Caco-2 (cell line): ENCODE results near the gene PSMG2. TPM values are rescaled to one million over a fixed set of nuclear protein-coding genes. Genes with fewer than 3 reads are reported as not detected.
A peak's percentile ranks its signal among the peaks of the same experiment; 100 is the strongest.

ENCODE experiments used
- BruUV-seq: library from RNA; stranded (reverse); fragments of 400-500 nt; replicated peaks from 2 replicates; lab custom pipeline; 2021; lab: Mats Ljungman, UMichigan
- CTCF ChIA-PET: fragments of 300-600 bp; sonication (Branson Sonifier 250); formaldehyde crosslinking; loops from one replicate; lab custom pipeline; 2022; ENCODE audit warnings: antibody characterized with exemption; lab: Charles Lee
- POLR2A ChIA-PET: fragments of 300-600 bp; sonication (Branson Sonifier 250); formaldehyde crosslinking; loops from one replicate; lab custom pipeline; 2022; ENCODE audit warnings: antibody characterized with exemption; lab: Charles Lee
- DNase-seq, 2 experiments: peaks; one replicate each; pipeline versions ENCODE4 v3.0.0 to v3.0.0-alpha.2; 2020 to 2022
- H3K27me3 ChIP-seq: replicated peaks from 2 replicates; pipeline ENCODE4 v1.6.0; 2011; ENCODE audit warnings: low read length; ENCODE audit not compliant: control insufficient read depth, insufficient read depth
- H3K36me3 ChIP-seq: 2 replicates; pipeline ENCODE4 v1.5.1; 2011; ENCODE audit warnings: low read length; ENCODE audit not compliant: control insufficient read depth, insufficient read depth
- H3K4me1 ChIP-seq: fragments of 250-450 bp; sonication (Bioruptor Pico); 2 replicates; pipeline ENCODE4 v1.5.1; 2020; ENCODE audit warnings: mild to moderate bottlenecking
- H3K4me3 ChIP-seq: 2 replicates; pipeline ENCODE4 v1.5.1; 2011; ENCODE audit warnings: low read depth, mild to moderate bottlenecking, control low read depth, low read length
- H3K9me3 ChIP-seq: fragments of 250-450 bp; sonication (Bioruptor Pico); 2 replicates; pipeline ENCODE4 v1.5.1; 2020; ENCODE audit warnings: mild to moderate bottlenecking, moderate library complexity
- H3K27ac Mint-ChIP-seq: one replicate; pipeline ENCODE4 v1.8.0; 2022; ENCODE audit warnings: mixed read lengths; ENCODE audit not compliant: unreplicated experiment
- H3K27me3 Mint-ChIP-seq: one replicate; pipeline ENCODE4 v1.8.0; 2022; ENCODE audit warnings: mixed read lengths; ENCODE audit not compliant: insufficient read depth, unreplicated experiment
- H3K36me3 Mint-ChIP-seq: one replicate; pipeline ENCODE4 v1.8.0; 2022; ENCODE audit warnings: mild to moderate bottlenecking, mixed read lengths; ENCODE audit not compliant: insufficient read depth, unreplicated experiment
- H3K4me1 Mint-ChIP-seq: one replicate; pipeline ENCODE4 v1.8.0; 2022; ENCODE audit warnings: low read depth, mixed read lengths; ENCODE audit not compliant: unreplicated experiment
- H3K4me3 Mint-ChIP-seq: one replicate; pipeline ENCODE4 v1.8.0; 2022; ENCODE audit warnings: mild to moderate bottlenecking, moderate library complexity, mixed read lengths; ENCODE audit not compliant: unreplicated experiment
- H3K9me3 Mint-ChIP-seq: one replicate; pipeline ENCODE4 v1.8.0; 2022; ENCODE audit warnings: mixed read lengths; ENCODE audit not compliant: unreplicated experiment
- CTCF ChIP-seq, 2 experiments: fragments of 200-600 bp in 1 of 2; IDR thresholded peaks; 1 replicate in 1 of 2; 2 replicates in 1 of 2; pipeline versions ENCODE4 v1.5.1 to v1.8.0; 2011 to 2022; ENCODE audit warnings: antibody characterized with exemption in 1 of 2, control low read depth in 1 of 2, inconsistent platforms in 1 of 2, low read depth in 1 of 2, low read length in 1 of 2, mild to moderate bottlenecking in 1 of 2, moderate library complexity in 1 of 2; ENCODE audit not compliant: insufficient read depth in 1 of 2, severe bottlenecking in 1 of 2, unreplicated experiment in 1 of 2
- intact Hi-C: fragments of 100-400 bp; cut with micrococcal nuclease; formaldehyde crosslinking; loops from one replicate; pipeline ENCODE4 v1.10.0; 2022; ENCODE audit not compliant: unreplicated experiment
- total RNA-seq: library from RNA; stranded (reverse); gene quantifications from 2 replicates; pipeline ENCODE4 v1.2.3, GENCODE V29; 2022

The PSMG2 gene
- total RNA-seq, 1 experiment from 2014 or later = 108 TPM

DNA sequence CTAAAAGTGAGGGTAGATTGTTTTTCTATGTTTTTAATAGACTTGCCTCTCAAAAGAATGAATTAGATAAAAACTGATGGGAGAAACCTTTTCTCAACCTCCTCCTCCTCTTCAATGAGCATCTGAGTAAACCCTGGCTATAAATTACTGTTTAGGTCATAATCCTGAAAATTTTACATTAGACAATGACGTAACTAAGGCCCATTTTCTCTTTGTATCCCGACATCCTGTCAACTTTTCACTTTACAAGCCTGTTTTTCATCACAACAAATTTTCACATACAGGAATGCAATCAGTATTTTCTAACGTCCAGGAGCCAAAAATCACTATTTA is 46.3 kb upstream of the PSMG2 start:
- Histone ChIP-seq H3K4me1 (peaks cover 3% of the 10 kb centered on the region; the same call in 1 of the 2 replicates), H3K4me3 (peak overlapping the region; percentile 74), H3K27me3 (no peaks in the 10 kb centered on the region), H3K9me3 (no peaks in the 10 kb centered on the region), H3K36me3 (no peaks in the 10 kb centered on the region)
- BruUV-seq = no TSS peak
- H3K4me3 Mint-ChIP-seq = peak overlapping the region; percentile 85
- ChIA-PET CTCF (no interaction called here), POLR2A (no interaction called here)
- H3K27me3 Mint-ChIP-seq = no peaks in the 10 kb centered on the region
- no peak overlapping the region for H3K27ac Mint-ChIP-seq
- DNase-seq = no peak
- H3K36me3 Mint-ChIP-seq = no peaks in the 10 kb centered on the region
- intact Hi-C loops = loop anchor here (5.0 to 10.0 kb wide), 3 partner anchors 114 to 249 kb away; partner anchors contain the start of gene PRELID3A
- TF ChIP-seq CTCF (IDR thresholded peaks at IDR 0.05; ENCODE audit: insufficient read depth in 1 of 2, low read depth in 1 of 2, low read length in 1 of 2, severe bottlenecking in 1 of 2, unreplicated experiment in 1 of 2) = no peak
- peaks cover 15% of the 10 kb centered on the region for H3K4me1 Mint-ChIP-seq
- no peaks in the 10 kb centered on the region for H3K9me3 Mint-ChIP-seq

DNA sequence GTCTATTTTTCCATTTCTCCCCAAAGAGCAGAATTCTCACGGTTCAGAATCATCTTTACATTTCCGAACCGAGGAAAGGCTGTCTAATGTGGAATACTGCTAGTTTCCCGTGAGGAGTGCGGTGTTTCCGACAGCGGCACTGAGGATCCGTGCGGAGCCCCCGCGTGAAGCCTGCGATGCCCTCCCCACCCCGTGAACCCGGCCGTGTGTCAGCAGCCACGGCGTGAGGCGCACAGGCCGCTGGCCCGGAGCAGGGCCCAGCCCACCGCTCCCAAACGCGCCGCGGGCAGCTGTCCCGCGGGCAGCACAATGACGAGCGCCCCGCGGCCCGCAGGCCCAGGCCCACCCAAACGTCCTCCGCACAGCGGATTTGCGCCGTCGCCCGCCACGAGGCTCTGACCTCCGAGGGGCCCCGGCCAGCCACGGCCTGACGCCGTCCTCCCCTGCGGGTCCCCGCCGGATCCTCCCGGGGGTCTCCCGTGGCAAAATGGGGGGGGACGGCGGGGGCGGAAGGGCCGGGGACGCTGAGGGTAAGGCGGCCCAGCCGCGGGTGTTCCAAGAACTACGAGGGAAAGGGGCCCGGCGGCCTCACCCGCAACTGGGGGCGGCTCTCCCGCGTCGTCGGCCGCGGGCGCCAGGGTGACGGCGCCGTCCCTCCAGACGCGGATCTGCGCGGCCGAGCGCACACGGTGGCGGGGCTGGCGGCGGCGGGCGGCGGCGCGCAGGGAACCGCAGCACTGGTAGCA is 45.7 kb upstream of the PSMG2 start:
- H3K27ac Mint-ChIP-seq = no peak overlapping the region
- peak overlapping the region; percentile 74 for H3K4me3 ChIP-seq
- no peaks in the 10 kb centered on the region for H3K27me3 Mint-ChIP-seq
- H3K4me1 ChIP-seq = peaks cover 3% of the 10 kb centered on the region; the same call in 1 of the 2 replicates
- ChIA-PET CTCF (no interaction called here), POLR2A (no interaction called here)
- peak overlapping the region; percentile 85 for H3K4me3 Mint-ChIP-seq
- H3K9me3 ChIP-seq = no peaks in the 10 kb centered on the region
- peak in 1 of 2 experiments; percentile 41 for DNase-seq
- H3K9me3 Mint-ChIP-seq = no peaks in the 10 kb centered on the region
- no peaks in the 10 kb centered on the region for H3K27me3 ChIP-seq
- H3K4me1 Mint-ChIP-seq = peaks cover 11% of the 10 kb centered on the region
- no TSS peak for BruUV-seq
- H3K36me3 Mint-ChIP-seq = no peaks in the 10 kb centered on the region
- intact Hi-C loops = loop anchor here (5.0 to 10.0 kb wide), 3 partner anchors 115 to 250 kb away; partner anchors contain the start of gene PRELID3A
- no peaks in the 10 kb centered on the region for H3K36me3 ChIP-seq
- TF ChIP-seq CTCF (IDR thresholded peaks at IDR 0.05; ENCODE audit: insufficient read depth in 1 of 2, low read depth in 1 of 2, low read length in 1 of 2, severe bottlenecking in 1 of 2, unreplicated experiment in 1 of 2) = no peak

DNA sequence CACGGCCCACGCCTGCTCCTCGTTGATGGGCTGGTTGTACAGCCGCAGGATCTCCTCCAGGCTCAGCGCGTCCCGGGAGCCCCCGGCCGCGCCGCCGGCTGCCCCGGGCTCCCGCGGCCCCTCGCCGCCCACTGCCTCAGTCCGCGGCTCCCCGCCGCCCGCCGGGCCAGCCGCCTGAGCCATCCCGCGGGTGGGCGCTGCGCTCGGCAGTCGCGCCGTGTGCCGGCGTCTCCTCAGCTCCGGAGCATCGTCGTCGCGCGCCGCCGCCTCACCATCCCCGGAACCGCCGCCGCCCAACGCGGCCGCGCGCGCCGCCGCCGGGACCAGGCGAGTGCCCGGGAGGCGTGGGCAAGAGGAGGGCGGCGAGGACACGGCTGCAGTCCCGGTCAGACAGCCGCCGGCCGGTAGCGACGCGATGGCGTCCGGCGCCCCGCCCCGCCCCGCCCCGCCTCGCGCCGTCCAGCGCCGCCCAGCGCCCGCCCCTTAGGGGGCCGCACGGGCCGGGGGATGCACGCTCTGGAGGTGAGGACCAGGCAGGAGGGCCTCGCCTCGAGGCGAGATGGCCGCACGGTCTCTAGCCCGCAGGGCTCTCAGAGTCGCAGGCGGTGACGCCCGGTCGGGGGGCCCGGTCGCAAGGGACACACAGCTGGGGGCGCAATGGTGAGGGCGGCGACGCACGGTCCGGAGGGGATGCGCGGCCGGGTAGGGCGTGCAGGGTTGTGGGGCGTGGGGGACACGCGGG is 45.0 kb upstream of the PSMG2 start, which contains the start of gene SPIRE1:
TSS of gene SPIRE1 (minus strand) at position 424 of the 742 bp plus-strand sequence. CDS start at position 183, 241 bp downstream.
- H3K36me3 ChIP-seq = no peaks in the 10 kb centered on the region
- BruUV-seq = no TSS peak
- POLR2A ChIA-PET = no interaction called here
- H3K4me1 ChIP-seq = peaks cover 3% of the 10 kb centered on the region; the same call in 1 of the 2 replicates
- no peaks in the 10 kb centered on the region for H3K27me3 Mint-ChIP-seq
- no peaks in the 10 kb centered on the region for H3K27me3 ChIP-seq
- intact Hi-C loops = loop anchor here (5.0 to 10.0 kb wide), 3 partner anchors 116 to 251 kb away; partner anchors contain the start of gene PRELID3A
- H3K27ac Mint-ChIP-seq = no peak within 1 kb of the TSS
- H3K36me3 Mint-ChIP-seq = no peaks in the 10 kb centered on the region
- peak within 1 kb of the TSS; percentile 74 for H3K4me3 ChIP-seq
- peak; percentile 52 to 69 for DNase-seq
- H3K4me1 Mint-ChIP-seq = peaks cover 11% of the 10 kb centered on the region
- no peaks in the 10 kb centered on the region for H3K9me3 Mint-ChIP-seq
- CTCF ChIA-PET = interaction anchor here (0.6 kb wide), 1 partner anchor 300 kb away, joined by 3 read pairs; no protein-coding TSS in a partner anchor
- H3K9me3 ChIP-seq = no peaks in the 10 kb centered on the region
- no peak for TF ChIP-seq CTCF (IDR thresholded peaks at IDR 0.05; ENCODE audit: insufficient read depth in 1 of 2, low read depth in 1 of 2, low read length in 1 of 2, severe bottlenecking in 1 of 2, unreplicated experiment in 1 of 2)
- H3K4me3 Mint-ChIP-seq = peak within 1 kb of the TSS; percentile 85
